ENCODE measurements around the gene FGF14.

Gene FGF14

GRCh38 chr13:101986316-101986715 lies 415.5 kb downstream of the FGF14 start (continued):
- TF ChIP-seq PRDM2 (tag by site-specific recombination; IDR thresholded peaks at IDR 0.05; ENCODE audit: borderline replicate concordance) (no peak), KLF7 (tag by site-specific recombination; IDR thresholded peaks at IDR 0.05; ENCODE audit: borderline replicate concordance) (no peak), ZNF830 (tag by site-specific recombination; IDR thresholded peaks at IDR 0.05; ENCODE audit: low read depth) (no peak), ZNF837 (tag by site-specific recombination; IDR thresholded peaks at IDR 0.05) (no peak)

- ChIA-PET POLR2A (no interaction called here), CTCF (interaction anchor here (0.6 to 0.7 kb wide), 3 partner anchors 18 to 586 kb away, joined by 3 read pairs; no protein-coding TSS in a partner anchor)
- no peak overlapping the region for H3K27ac ChIP-seq (ENCODE audit: extremely low read depth, low read depth, low read length)
- TF ChIP-seq ZNF621 (tag by site-specific recombination; IDR thresholded peaks at IDR 0.05) (no peak), ZNF610 (tag by site-specific recombination; IDR thresholded peaks at IDR 0.05; ENCODE audit: borderline replicate concordance) (no peak), TRIM28 (IDR thresholded peaks at IDR 0.05; ENCODE audit: borderline replicate concordance, low read length) (no peak), ZXDB (tag by site-specific recombination; IDR thresholded peaks at IDR 0.05) (no peak), MEIS1 (CRISPR knock-in tag; IDR thresholded peaks at IDR 0.05; ENCODE audit: borderline replicate concordance) (no peak), ZNF704 (tag by site-specific recombination; IDR thresholded peaks at IDR 0.05) (no peak)
- H3K4me3 ChIP-seq (ENCODE audit: low read depth, low read length), result no peak overlapping the region
- no peaks in the 10 kb centered on the region for H3K36me3 ChIP-seq (ENCODE audit: control insufficient read depth in 2 of 2, insufficient read depth in 1 of 2, low read length in 2 of 2)
- no peaks in the 10 kb centered on the region for H3K9me3 ChIP-seq (ENCODE audit: control insufficient read depth, insufficient read depth, low read depth, low read length)
- H3K4me1 ChIP-seq (ENCODE audit: control insufficient read depth, insufficient read depth, low read length), result no peaks in the 10 kb centered on the region
Observed at GRCh38 chr13:101985321-101985720, 416.5 kb downstream of the FGF14 start.

- Histone ChIP-seq H3K27ac (ENCODE audit: extremely low read depth, low read depth, low read length) (no peak overlapping the region), H3K4me3 (ENCODE audit: low read depth, low read length) (no peak overlapping the region), H3K4me1 (ENCODE audit: control insufficient read depth, insufficient read depth, low read length) (no peaks in the 10 kb centered on the region), H3K9me3 (ENCODE audit: control insufficient read depth, insufficient read depth, low read depth, low read length) (no peaks in the 10 kb centered on the region), H3K36me3 (ENCODE audit: control insufficient read depth in 2 of 2, insufficient read depth in 1 of 2, low read length in 2 of 2) (no peaks in the 10 kb centered on the region)
- ChIA-PET POLR2A (no interaction called here), CTCF (no interaction called here)
- TF ChIP-seq ZBTB7A (tag by site-specific recombination; IDR thresholded peaks at IDR 0.05; ENCODE audit: low read depth) (no peak), ZNF169 (tag by site-specific recombination; IDR thresholded peaks at IDR 0.05) (no peak)
Observed at GRCh38 chr13:101982903-101983302, 418.9 kb downstream of the FGF14 start.

GRCh38 chr13:101979825-101980224 lies 422.0 kb downstream of the FGF14 start:
- H3K9me3 ChIP-seq (ENCODE audit: control insufficient read depth, insufficient read depth, low read depth, low read length), result no peaks in the 10 kb centered on the region
- ChIA-PET CTCF (no interaction called here), POLR2A (no interaction called here)
- H3K36me3 ChIP-seq (ENCODE audit: control insufficient read depth in 2 of 2, insufficient read depth in 1 of 2, low read length in 2 of 2), result no peaks in the 10 kb centered on the region
- no peak overlapping the region for H3K4me3 ChIP-seq (ENCODE audit: low read depth, low read length)
- H3K27ac ChIP-seq (ENCODE audit: extremely low read depth, low read depth, low read length), result no peak overlapping the region
- no peaks in the 10 kb centered on the region for H3K4me1 ChIP-seq (ENCODE audit: control insufficient read depth, insufficient read depth, low read length)
- TF ChIP-seq ZNF596 (tag by site-specific recombination; IDR thresholded peaks at IDR 0.05) (no peak), ZNF132 (tag by site-specific recombination; IDR thresholded peaks at IDR 0.05; ENCODE audit: borderline replicate concordance) (no peak), ZNF626 (tag by site-specific recombination; IDR thresholded peaks at IDR 0.05) (no peak), ZBTB1 (tag by site-specific recombination; IDR thresholded peaks at IDR 0.05) (no peak), ZNF10 (tag by site-specific recombination; IDR thresholded peaks at IDR 0.05) (no peak), GLI2 (tag by site-specific recombination; IDR thresholded peaks at IDR 0.05; ENCODE audit: borderline replicate concordance, low read depth) (no peak), ZBTB17 (tag by site-specific recombination; IDR thresholded peaks at IDR 0.05) (no peak), GLI4 (tag by site-specific recombination; IDR thresholded peaks at IDR 0.05) (no peak), ZNF580 (tag by site-specific recombination; IDR thresholded peaks at IDR 0.05) (no peak), YY1 (tag by site-specific recombination; IDR thresholded peaks at IDR 0.05) (no peak), ZNF280C (tag by site-specific recombination; IDR thresholded peaks at IDR 0.05) (no peak)
